ENCODE measurements around the gene AIP.
"Not testable (repeated sequence)": the region's sequence is repeated elsewhere in the genome, so short reads cannot be mapped to it uniquely, and the experiment has no call there.

AIP gene

DNA sequence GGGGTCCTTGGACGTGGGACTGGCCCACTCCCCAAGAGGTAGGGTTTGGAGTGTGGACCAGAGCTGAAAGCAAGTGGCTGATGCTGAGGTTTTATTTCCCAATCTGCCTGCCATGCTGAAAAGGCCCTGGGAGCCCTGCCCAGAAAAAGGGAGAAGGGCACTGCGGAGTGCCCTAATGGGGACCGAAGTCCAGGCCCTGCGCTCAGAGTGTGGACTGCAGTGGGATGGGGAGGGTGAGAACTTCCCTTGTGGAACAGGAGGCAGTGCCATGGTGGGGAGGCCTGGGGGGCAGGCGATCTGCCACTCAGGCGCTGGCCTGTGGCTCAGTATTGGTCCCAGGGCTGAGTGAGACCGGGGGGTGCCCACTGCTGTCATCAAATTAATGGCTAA, 34.6 kb upstream of the AIP start:
- in situ Hi-C loops (cut with MboI; ENCODE audit: low sequenced_read_pairs) = no loop called here

DNA sequence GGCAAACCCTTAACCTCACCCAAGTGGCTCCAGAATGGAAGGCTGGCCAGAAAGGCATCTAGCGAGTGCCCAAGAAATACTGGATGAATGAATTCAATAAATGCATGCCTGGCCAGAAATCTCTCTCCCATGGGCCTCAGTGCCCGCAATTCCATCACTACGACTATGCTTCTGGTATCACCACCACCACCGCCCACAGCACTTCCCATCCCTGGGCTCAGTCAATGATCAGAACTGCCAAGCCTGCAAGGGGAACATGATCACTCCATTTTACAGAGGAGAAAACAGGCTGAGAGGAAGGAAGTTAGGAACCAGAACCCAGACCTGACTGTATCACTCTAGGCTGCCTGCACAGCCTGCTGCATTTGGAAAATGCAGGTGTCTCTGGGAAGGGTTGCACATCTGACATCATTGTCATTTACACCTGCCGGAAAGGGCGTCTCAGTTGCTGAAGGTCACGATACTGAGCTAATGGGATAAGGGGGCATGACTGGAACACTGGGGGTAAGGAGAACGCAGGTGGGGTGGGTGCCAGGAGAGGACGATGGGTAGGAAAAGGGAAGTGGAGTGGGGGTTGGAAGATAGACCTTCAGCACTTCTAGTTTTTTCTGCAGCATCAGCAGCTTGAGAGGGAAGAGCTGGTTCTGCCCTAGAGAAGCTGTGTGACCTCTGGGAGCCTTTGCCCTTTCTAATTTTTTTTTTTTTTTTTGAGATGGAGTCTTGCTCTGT, 33.5 kb upstream of the AIP start:
- in situ Hi-C loops (cut with MboI; ENCODE audit: low sequenced_read_pairs) = no loop called here

DNA sequence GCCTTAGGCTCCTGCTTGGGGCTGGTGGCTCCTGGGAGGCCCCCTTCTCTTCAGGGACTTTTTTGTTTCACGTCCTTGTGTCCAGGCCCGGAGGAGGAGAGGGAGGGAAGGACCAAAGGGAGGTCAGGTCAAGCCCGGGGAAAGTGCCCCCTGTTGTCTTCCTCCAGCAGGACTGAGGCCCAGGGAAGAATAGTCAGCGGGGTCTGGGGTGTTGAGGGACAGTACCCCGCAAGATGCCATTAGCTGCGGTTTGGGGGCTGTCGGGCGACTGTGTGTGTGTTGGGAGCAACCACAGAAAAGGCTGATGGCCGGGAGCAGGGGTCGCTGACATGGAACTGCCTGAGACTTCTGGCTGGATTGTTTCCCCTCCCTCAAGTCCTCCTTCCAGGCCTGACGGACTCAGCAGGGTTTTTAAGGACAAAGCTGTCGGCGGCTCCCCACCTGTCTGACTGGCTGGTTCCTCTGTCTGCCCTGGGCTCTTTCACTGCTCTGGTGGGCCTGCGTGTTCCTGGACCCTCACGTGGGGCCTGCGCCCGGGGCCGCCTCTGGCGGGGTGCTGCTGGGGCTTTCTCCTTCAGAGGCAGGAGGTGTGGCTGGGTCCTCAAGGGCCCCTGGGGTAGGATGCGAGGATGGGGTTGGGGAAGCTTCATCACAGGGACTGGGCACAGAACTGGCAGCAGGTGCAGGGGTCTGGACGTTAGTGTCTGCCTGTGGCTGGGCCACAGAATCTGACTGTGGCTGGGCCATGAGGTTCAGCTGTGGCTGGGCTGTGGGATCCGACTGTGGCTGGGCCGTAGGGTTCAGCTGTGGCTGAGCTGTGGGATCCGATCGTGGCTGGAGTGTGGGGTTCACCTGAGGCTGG, 31.8 kb upstream of the AIP start:
- in situ Hi-C loops (cut with MboI; ENCODE audit: low sequenced_read_pairs) = no loop called here

DNA sequence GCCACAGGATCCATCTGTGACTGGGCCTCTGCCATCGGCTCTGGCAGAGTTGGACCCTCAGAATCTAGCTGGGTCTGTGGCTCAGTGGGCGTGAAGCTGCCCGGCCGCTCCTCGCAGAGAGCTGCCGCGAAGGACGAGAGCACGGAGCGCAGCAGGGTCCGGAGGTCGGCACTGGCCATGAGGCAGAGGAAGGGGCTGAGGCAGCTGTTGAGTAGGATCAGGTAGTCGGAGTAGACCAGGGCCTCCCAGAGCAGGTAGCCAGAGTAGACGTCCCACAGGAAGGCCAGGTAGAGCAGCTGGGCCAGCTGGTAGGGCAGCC, 31.2 kb upstream of the AIP start:
- in situ Hi-C loops (cut with MboI; ENCODE audit: low sequenced_read_pairs) = no loop called here

DNA sequence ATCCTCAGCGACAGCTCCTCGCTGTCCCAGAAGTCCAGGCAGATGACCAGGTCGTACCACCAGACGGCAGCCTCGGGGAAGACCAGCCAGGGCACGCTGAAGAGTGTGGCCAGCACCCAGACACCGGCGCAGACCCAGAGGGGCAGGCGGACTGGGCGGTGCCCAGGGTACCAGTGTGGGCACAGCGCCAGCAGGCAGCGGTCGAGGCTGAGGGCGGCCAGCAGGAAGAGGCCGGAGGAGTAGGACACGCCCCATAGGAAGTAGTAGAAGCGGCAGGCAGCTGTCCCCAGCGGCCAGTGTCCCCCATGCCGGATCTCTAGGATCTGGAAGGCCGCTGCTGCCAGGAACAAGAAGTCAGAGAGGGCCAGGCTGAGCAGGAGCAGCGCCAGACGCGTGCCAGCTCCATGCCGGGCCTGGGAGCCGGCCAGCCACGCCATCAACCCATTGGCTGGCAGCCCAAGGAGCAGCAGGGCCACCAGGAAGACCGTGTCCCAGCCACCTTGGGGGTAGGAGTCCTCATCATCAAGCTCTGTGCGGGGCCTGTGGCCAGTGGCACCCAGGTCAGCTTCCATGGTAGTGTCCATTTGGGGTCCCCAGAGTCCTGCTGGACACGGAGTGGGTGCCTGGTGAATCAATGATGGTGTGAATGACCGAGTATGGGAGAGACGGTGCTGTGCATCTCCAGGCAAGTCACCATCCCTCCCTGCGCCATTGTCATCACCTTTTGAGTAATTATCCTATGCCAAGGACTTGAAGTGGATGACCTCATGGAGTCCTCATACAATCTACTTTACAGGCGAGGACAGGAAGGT, 30.5 kb upstream of the AIP start, which contains the start of gene GPR152:
GPR152 (minus strand) TSS at position 589 of the 812 bp plus-strand sequence; CDS start at position 584, 5 bp downstream.
- in situ Hi-C loops (cut with MboI; ENCODE audit: low sequenced_read_pairs) = no loop called here

DNA sequence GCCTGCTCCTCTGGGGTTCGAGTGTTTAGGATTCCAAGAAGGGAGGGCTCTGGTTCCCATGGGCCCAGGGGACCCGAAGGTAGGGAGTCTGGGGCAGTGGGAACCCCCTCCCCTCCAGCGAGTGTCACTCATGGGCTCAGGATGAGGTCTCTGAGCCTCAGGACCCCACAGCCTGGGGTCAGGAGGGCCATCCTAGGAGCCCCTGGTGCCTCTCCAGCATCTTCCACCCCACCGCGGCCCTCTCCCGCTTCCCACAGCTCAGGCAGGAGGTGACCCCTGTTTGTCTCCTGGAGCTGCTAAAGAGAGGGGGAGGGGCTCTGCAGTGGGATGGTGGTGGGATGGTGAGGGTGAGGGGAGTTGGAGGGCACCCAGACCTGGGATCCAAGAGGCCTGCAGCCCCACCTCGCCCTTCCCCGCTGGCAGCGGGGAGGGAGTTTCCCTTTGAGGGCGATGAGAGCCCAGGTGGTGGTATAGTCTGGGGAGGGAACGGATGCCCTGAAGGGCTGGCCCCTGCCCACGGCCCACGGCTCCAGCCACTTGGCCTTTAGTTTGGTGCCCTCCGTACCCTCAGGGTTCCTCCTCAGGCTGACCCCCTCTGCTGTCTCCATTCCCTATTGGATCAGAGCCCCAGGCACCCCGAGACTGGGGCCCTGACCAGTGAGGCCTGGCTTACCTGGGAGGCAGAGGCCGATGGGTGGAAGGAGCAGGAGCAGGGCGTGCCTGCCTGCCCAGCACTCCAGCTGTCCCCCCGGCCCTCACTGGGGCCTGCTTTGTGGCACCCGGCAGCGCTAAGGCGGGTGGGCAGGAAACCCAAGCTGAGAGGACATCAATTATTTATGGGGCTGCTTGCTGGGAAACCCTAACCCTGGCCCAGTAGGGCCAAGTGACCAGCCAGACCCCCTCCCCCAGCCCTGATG, 28.8 kb upstream of the AIP start:
- in situ Hi-C loops (cut with MboI; ENCODE audit: low sequenced_read_pairs) = no loop called here

DNA sequence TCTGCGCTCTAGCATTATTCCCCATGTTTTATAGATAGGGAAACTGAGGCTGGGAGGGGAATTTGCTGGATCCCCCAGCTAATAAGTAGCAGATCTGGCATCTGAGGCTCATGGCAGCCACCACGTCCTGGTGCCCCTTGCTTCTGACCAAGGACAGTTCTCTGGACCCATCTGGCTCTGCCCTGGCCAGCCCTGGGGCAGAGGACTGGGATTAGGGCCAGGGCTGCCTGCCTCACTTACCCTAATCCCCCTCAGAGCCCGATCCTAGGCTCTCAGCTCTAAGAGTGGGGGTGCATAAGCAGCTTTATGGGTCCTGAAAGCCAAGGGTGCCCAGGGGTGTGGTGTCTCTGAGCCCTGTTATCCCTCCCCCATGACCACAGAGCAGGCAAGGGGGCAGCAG, 27.8 kb upstream of the AIP start, which contains the start of gene CABP4:
CABP4 (plus strand) TSS at position 301 of the 400 bp plus-strand sequence; CDS start at position 371, 70 bp downstream.
- in situ Hi-C loops (cut with MboI; ENCODE audit: low sequenced_read_pairs) = no loop called here

DNA sequence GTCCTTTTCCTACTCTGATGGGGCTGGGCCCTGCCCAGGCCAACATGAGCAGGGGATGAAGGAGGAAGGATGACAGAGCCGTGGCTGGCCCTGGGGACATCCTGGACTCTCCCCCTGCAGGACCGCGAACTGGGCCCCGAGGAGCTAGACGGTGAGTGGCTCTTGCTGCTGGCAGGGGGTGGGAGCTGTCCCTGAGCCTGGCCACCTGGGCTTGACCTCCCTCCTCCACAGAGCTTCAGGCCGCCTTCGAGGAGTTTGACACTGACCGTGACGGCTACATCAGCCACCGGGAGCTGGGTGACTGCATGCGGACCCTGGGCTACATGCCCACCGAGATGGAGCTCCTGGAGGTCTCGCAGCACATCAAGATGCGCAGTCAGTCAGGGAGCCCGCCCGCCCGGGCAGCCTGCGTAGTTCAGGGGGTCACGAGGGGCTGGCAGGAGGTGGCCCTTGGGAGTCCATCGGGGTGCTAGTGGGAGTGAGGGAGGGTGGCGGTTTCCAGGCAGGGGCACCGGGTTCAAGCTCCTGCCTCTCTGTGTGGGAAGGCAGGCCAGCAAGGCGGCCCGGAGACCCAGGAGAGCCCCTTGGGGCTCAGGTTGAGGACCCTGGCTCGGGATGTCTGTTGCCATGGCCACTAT, 26.6 kb upstream of the AIP start:
- in situ Hi-C loops (cut with MboI; ENCODE audit: low sequenced_read_pairs) = no loop called here

DNA sequence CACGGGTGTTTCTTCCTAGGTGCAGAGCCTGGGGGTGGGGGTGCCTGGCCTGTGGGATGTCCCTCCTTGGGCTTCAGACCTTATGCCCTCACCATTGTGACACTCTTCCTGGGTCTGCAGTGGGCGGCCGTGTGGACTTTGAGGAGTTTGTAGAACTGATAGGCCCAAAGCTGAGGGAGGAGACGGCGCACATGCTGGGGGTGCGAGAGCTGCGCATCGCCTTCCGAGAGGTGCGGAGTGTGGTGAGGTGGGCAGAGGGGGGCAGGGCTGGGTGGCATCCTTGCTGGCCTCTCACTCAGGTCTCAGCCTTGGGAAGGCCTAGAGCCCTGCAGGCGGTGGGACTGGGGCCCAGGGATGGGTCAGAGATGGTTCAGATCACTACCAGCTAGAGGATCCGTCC, 25.4 kb upstream of the AIP start:
- in situ Hi-C loops (cut with MboI; ENCODE audit: low sequenced_read_pairs) = no loop called here

DNA sequence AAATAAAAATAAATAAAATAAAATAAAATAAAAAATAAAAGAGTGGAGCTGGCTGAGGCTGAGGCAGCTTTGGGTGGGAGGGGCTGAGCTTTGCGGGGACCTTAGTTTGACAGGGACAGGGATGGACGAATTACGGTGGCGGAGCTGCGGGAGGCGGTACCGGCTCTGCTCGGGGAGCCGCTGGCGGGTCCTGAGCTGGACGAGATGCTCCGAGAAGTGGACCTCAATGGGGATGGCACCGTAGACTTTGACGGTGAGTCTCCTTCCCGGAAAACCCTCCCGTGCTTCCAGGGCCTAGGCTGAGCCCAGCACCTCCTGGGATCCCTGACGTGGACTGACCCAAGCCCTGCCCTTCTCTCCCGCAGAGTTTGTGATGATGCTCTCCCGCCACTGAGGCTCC, 24.6 kb upstream of the AIP start:
- in situ Hi-C loops (cut with MboI; ENCODE audit: low sequenced_read_pairs) = no loop called here

DNA sequence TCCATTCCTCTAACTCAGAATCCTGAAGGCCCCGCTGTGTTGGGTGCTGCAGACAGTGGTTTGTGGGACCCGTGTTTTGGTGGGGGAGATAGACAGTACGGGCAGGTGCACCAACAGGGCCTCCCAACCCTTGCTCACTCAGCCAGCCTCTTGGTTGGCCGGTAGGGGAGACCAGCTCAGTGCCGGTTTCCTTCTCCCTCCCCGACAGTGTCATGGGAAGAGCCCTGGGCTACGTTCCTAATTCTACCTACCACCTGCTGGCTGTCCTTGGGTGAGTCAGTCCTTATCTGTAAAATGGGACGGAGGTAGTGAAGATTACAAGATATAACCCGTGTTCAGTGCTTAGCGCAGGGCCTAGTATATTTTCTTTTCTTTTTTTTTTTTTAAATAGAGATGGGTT, 19.6 kb upstream of the AIP start:
- in situ Hi-C loops (cut with MboI; ENCODE audit: low sequenced_read_pairs) = no loop called here

DNA sequence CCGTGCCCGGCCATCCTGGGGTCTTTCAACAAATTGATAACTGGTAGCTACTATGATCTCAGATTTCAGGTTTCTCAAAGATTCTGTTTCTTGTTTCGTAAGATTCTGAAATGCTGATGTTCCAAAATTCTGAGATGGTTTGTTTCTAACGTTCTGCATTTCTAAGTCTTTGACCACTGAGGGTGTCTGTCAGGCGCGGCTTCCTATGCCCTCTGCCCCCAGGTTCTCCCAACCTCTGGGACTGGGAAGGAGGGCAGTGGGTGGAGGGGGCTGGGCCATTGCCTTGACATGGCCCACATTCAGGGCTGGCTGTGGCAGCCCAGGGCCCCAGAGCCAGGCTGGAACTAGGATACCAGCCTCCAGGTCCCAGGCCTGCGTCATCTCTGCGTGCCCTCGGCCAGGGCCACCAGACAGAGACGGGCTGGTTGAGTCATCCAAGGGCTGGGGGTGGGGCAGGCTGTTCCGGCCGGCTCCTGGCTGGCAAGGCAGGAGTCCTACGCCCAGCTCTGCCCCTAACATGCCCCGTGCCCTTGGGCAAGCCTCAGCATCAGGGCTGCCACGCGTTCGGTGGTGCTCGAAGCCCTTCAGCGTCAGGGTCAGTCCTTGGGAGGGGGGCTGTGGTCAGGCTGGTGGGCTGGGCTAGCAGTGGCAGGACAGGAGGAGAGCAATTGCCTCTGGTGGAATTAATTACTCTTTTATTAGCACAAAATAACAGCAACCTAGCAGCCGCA, 19.0 kb upstream of the AIP start:
- in situ Hi-C loops (cut with MboI; ENCODE audit: low sequenced_read_pairs) = no loop called here

DNA sequence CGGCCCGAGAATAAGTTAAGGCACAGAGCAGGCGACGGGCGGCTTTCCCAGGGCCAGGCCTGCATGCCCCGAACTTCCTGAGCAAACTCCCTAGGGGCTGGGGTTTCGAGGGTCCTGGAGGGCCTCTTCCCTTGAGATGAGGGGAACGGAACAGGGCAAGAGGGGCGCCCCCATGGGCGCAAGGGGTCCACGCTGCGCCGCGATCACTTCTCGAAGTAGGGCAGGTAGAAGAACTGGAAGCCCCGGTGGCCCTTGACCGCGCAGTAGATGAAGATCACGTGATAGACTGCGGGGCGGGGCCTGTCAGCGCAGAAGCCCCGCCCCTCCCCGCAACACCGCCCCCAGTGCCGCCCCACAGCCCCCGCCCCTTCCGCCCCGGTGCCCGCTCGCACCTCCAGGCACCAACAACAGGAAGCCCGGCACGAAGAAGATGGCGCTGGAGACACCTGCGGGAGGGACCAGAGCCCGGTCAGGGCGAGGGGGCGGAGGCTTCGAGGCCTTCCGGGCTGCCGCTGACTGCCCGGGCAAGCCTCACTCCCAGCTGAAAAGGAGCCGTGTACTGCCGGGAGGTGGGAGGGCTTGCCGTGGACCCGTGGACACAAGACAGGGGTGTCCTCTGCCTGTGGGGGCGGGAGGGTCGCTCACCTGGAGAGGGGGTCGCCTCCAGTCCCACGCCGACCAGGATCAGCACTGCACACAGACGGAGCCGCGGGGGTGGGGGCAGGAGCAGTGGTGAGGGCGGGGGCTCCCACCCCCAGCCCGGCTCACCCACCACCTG, 18.2 kb upstream of the AIP start:
- in situ Hi-C loops (cut with MboI; ENCODE audit: low sequenced_read_pairs) = no loop called here

DNA sequence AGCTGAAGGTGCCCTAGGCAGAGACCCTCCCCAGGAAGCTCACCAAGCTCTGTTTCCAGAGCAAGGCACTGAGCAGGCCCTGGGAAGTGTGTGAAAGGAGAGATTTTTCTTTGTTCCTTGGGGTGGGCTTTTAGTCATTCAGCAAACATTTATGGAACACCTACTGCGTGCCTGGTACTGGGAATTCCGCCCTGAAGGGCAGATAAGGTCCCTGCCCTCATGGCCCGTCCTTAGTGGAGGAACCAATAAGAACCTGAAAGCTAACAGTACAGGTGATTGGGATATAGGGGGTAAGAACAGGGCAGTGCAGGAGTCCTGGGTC, 17.7 kb upstream of the AIP start:
- in situ Hi-C loops (cut with MboI; ENCODE audit: low sequenced_read_pairs) = no loop called here

DNA sequence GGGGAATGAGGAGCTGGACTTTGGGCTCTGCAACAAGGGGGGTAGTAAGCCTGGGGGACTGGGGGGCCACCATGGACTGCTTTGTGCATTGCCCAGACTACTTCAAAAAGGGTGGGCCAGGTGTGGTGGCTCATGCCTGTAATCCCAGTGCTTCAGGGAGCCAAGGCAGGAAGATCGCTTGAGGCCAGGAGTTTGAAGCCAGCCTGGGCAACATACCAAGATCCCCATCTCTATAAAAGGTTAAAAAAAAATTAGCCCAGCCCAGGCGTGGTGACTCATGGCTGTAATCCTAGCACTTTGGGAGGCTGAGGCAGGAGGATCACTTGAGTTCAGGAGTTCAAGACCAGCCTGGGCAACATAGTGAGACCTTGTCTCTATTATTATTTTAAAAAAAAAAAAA, 17.3 kb upstream of the AIP start:
- in situ Hi-C loops (cut with MboI; ENCODE audit: low sequenced_read_pairs) = not testable (repeated sequence)

DNA sequence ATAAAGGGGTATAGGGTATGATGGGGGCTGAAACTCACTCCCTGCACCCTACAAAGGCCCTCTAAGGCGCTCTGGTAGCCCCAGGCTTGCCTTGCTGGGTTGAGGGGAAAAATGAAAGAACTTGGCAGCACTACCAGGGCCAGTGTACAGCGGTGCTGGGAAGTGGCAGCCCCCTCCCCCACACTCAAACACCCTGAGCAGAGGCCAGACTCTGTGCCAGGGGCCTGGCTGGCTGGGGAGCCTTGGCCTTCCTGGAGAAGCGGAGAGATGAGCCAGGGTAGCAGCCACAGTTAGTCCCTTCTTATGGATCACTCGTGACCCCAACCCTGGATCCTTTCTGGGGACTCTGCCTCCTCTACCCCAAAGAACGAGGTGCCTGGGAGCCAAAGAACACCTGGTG, 16.5 kb upstream of the AIP start:
- in situ Hi-C loops (cut with MboI; ENCODE audit: low sequenced_read_pairs) = no loop called here

DNA sequence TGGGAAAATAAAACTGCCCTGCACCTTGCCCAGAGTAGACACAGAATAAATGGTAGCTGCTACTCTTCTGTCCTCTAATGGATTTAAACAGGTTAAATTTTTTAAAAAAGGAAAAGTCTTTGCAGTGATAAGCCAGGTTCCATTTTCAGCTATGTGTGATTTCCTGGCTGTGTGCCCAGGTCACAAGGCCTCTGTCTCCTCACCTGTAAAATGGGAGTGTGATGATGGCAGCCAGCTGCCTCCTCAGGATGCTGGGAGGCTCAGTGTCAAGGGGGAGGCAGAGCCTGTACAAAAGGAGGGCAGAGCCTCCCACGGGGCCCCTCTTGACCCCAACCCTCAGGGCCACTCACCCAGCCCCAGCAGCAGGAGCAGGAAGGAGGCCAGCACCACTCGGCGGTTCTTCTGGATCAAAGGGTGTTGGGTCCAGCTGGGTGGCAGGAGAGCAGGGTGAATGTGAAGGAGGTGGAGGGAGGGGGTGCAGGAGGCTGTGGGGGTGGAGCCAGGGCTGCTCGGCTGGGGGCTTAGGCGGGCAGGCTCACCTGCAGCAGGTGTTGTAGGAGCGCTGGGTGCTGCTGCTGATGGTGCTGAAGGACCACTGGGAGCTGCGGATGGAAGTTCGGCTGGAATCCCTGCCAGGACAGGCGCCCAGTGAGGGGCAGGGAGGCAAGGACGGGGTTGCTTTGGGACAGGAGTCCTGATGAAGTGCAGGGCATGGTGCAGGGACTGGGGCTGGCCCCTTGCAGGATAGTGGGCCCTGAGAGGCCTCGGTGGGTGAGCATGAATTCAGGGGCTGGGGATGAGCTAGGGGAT, 15.7 kb upstream of the AIP start:
- in situ Hi-C loops (cut with MboI; ENCODE audit: low sequenced_read_pairs) = no loop called here

DNA sequence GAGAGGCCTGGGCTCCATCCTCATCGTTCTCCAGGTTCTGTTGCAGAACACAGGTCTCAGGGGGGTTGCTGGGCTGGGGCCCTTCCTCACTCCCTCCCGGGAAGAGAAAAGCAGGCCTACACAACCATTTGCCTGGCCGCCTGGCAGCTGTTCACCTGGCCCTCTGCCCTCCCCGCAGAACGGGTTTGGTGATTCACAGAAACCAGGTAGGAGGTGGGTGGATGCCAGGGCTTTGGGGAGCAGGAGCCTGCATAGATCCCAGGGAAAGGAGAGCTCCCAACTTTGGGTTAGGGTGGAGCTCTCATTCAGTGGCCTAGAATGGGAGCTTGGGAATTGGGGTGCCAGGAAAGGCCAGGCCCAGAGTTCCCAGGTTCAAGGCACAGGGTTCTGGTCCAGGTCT, 14.8 kb upstream of the AIP start:
- in situ Hi-C loops (cut with MboI; ENCODE audit: low sequenced_read_pairs) = no loop called here
